GM12875 (cell line): Measurements from ENCODE around the gene SYNJ2.
"Not testable (repeated sequence)": the region's sequence is repeated elsewhere in the genome, so short reads cannot be mapped to it uniquely, and the experiment has no call there.

Experiments
- H3K4me3 ChIP-seq: one replicate; pipeline ENCODE4 v1.5.1; 2011; ENCODE audit warnings: low read depth, low read length, control low read depth
- TF ChIP-seq, protein P1 (sequence below): IDR thresholded peaks from 2 replicates; pipeline ENCODE4 v1.5.1; 2011; ENCODE audit warnings: low read depth, mild to moderate bottlenecking, control low read depth, inconsistent platforms, low read length, moderate library complexity, borderline replicate concordance; ENCODE audit not compliant: insufficient read depth

Gene SYNJ2, protein sequence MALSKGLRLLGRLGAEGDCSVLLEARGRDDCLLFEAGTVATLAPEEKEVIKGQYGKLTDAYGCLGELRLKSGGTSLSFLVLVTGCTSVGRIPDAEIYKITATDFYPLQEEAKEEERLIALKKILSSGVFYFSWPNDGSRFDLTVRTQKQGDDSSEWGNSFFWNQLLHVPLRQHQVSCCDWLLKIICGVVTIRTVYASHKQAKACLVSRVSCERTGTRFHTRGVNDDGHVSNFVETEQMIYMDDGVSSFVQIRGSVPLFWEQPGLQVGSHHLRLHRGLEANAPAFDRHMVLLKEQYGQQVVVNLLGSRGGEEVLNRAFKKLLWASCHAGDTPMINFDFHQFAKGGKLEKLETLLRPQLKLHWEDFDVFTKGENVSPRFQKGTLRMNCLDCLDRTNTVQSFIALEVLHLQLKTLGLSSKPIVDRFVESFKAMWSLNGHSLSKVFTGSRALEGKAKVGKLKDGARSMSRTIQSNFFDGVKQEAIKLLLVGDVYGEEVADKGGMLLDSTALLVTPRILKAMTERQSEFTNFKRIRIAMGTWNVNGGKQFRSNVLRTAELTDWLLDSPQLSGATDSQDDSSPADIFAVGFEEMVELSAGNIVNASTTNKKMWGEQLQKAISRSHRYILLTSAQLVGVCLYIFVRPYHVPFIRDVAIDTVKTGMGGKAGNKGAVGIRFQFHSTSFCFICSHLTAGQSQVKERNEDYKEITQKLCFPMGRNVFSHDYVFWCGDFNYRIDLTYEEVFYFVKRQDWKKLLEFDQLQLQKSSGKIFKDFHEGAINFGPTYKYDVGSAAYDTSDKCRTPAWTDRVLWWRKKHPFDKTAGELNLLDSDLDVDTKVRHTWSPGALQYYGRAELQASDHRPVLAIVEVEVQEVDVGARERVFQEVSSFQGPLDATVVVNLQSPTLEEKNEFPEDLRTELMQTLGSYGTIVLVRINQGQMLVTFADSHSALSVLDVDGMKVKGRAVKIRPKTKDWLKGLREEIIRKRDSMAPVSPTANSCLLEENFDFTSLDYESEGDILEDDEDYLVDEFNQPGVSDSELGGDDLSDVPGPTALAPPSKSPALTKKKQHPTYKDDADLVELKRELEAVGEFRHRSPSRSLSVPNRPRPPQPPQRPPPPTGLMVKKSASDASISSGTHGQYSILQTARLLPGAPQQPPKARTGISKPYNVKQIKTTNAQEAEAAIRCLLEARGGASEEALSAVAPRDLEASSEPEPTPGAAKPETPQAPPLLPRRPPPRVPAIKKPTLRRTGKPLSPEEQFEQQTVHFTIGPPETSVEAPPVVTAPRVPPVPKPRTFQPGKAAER (N-terminal part only)

DNA sequence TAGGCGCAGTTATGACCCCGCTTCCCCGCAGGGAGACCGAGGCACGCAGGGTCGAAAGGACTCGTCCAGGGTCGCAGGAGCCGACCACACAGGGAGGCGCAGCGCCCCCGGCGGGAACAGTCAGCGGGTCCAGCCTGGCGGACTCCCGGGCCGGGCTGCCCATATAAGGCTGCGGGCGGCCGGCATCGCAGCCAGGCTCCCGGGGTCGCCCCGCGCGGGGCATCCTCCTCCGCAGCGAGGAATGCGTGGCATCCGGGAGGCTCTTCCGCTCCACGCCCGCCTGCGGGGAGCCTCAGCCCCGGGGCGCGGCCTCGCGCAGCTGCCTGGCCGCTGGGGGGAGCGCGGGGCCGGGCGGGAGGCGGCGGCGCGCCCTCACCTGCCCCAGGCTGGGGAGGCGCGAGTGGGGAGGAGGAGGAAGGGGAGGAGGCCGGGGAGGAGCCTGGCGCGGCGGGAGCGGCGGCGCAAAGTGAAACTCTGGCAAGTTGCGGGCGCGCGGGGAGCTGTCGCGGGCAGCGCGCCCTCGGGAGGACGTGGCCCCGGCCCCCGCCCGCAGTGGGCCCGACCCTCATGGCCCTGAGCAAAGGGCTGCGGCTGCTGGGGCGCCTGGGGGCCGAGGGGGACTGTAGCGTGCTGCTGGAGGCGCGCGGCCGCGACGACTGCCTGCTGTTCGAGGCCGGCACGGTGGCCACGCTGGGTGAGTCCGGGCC lies at the start of gene SYNJ2:
Gene SYNJ2 (plus strand): TSS at position 469 of the 707 bp plus-strand sequence. CDS start 99 bp downstream, at position 568.
- TF ChIP-seq, protein P1, sequence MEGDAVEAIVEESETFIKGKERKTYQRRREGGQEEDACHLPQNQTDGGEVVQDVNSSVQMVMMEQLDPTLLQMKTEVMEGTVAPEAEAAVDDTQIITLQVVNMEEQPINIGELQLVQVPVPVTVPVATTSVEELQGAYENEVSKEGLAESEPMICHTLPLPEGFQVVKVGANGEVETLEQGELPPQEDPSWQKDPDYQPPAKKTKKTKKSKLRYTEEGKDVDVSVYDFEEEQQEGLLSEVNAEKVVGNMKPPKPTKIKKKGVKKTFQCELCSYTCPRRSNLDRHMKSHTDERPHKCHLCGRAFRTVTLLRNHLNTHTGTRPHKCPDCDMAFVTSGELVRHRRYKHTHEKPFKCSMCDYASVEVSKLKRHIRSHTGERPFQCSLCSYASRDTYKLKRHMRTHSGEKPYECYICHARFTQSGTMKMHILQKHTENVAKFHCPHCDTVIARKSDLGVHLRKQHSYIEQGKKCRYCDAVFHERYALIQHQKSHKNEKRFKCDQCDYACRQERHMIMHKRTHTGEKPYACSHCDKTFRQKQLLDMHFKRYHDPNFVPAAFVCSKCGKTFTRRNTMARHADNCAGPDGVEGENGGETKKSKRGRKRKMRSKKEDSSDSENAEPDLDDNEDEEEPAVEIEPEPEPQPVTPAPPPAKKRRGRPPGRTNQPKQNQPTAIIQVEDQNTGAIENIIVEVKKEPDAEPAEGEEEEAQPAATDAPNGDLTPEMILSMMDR: peak; percentile 46
- peak within 1 kb of the TSS; percentile 60 for H3K4me3 ChIP-seq

DNA sequence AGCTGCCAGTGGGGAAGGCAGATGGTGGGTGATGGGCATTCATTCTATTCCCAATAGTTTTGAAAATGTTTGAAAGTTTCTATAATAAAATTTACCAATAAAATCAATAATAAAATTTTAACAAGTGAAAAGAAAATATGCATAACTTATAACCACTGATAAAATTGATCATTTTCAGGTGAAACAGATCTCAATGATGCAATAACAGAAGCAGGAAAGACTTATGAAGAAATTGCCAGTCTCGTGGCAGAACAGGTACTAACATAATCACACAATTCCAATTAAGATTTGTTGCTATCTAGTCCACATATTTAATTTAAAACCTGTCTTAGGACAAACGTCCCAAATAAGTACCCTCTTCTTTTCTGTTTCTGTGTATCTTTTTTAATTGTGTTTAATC lies 45.9 kb upstream of the SYNJ2 start:
- no peak overlapping the region for H3K4me3 ChIP-seq
- TF ChIP-seq, protein P1: no peak

DNA sequence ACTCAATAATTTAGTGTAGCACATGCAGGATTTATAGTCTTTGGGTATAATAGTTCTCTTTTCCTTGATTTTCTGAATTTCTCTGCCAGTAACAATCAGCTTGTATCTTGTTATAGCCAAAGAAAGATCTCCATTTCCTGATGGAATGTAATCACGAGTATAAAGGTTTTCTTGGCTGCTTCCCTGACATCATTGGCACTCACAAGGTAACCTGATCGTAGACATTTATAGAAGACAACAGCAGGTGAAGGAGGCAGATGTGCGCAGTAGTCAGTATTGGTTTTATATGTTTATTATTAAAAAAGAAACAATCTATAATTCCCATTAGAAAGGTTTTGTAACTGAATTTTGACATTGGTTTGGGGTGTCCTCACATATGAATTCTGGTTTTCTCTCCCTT lies 44.3 kb upstream of the SYNJ2 start:
- TF ChIP-seq, protein P1: no peak
- no peak overlapping the region for H3K4me3 ChIP-seq

DNA sequence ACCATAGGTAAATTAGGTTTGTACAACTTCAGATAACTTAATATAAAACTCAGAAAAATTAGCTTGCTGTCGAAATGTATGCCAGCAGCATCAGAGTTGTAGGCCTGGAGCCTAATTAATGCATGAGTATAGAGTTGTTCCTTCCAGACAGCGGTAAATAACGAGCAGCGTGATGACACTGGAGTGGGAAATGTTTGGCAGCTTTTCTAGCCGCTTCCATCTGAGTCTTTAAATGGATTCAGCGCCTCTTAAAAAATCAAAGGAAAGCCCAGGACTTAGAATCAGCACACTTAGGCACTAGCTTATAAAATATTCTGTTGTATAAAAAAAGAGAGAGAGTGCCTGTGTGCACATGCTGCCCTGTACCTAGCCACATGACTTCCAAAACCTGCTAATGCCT lies 43.7 kb upstream of the SYNJ2 start:
- H3K4me3 ChIP-seq: no peak overlapping the region
- TF ChIP-seq, protein P1: no peak

DNA sequence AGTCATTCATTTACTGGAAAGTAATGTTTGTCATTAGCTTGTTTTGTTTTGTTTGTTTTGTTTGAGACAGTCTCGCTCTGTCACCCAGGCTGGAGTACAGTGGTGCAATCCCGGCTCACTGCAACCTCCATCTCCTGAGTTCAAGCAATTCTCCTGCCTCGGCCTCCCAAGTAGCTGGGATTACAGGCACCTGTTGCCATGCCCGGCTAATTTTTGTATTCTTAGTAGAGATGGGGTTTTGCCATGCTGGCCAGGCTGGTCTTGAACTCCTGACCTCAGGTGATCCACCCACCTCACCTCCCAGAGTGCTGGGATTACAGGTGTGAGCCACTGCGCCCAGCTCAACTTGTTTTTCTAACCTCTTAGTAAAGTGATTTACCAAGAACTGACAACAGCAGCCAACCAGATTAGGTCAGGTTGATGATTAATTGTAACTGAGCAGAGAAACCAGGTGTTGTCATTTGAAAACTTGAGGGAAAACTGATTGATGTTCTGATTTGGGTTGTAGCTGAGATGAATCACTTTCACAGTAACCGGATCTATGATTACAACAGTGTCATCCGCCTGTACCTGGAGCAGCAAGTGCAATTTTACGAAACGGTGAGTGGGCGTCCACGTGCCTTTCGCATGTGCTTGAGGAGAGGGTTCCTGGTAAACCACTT lies 41.2 kb upstream of the SYNJ2 start:
- H3K4me3 ChIP-seq: not testable (repeated sequence)

DNA sequence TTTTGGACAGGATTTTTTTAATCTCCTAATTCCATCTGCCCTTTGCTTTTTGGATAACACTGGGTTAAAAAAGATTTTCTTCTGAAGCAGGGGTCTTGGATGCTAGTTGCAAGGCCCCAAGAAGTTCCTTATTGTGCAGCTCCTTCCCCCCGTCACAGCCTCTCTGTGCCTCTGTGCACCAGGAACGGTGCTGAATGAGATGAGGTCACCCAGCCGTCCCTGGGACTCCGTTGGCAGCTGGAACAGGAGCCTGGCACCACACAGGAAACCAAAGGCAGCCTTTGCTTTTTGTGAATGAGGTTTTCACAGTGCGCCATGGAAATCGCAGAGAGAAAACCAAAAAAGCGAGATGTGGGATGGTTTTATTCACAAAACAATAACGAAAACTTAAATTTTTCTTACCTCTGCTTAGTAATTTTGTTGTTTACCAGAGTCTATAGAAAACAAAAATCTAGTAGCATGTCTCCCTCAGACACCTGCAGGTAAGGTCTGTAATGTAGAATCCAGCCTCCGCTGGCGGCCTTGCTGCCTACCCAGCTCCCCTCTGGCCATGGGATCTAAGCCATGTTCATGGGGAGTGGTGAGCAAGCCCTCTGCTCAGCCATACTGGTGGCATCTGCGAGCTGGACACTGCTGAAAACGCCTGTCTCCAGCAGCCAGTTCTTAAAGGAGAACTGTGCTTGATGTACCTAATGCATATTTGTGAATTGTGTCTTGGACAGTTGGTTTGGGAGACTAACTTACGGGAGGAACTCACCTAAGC lies 40.4 kb upstream of the SYNJ2 start:
- H3K4me3 ChIP-seq: no peak overlapping the region

More for the DNA sequence above, 40.4 kb upstream of the SYNJ2 start:
- TF ChIP-seq, protein P1: no peak
